Neural cell (in vitro differentiated cells): ENCODE results near the gene CCDC60. TPM values are rescaled to one million over a fixed set of nuclear protein-coding genes. Genes with fewer than 3 reads are reported as not detected.

Source experiments
- H2AFZ ChIP-seq: fragments of 200-600, 300-800 bp; sonication (generic), shearing (Covaris generic); 2 replicates; pipeline ENCODE4 v1.6.0; 2014; ENCODE audit warnings: low read depth, mild to moderate bottlenecking, antibody characterized with exemption, low read length, moderate library complexity
- H3F3A ChIP-seq: fragments of 200-600 bp; shearing (Covaris generic); 2 replicates; pipeline ENCODE4 v1.6.1; 2016; ENCODE audit warnings: mild to moderate bottlenecking, moderate library complexity, mixed read lengths, antibody characterized with exemption, low read length; ENCODE audit not compliant: insufficient read depth, poor library complexity, severe bottlenecking
- H3K27ac ChIP-seq: fragments of 200-600, 300-800 bp; sonication (generic), shearing (Covaris generic); 2 replicates; pipeline ENCODE4 v1.5.1; 2014; ENCODE audit warnings: mild to moderate bottlenecking, low read length, moderate library complexity
- H3K27me3 ChIP-seq: fragments of 300-800, 200-600 bp; sonication (generic), shearing (Covaris generic); 2 replicates; pipeline ENCODE4 v1.6.0; 2014; ENCODE audit warnings: mild to moderate bottlenecking, low read depth, low read length, moderate library complexity; ENCODE audit not compliant: insufficient read depth
- H3K36me3 ChIP-seq: fragments of 300-800, 200-600 bp; sonication (generic), shearing (Covaris generic); 2 replicates; pipeline ENCODE4 v1.5.1; 2014; ENCODE audit warnings: mild to moderate bottlenecking, antibody characterized with exemption, low read length, moderate library complexity; ENCODE audit not compliant: insufficient read depth
- H3K4me2 ChIP-seq: fragments of 300-800, 200-600 bp; sonication (generic), shearing (Covaris generic); 2 replicates; pipeline ENCODE4 v1.6.0; 2014; ENCODE audit warnings: mild to moderate bottlenecking, low read length
- H3K4me3 ChIP-seq: fragments of 300-800, 200-600 bp; sonication (generic), shearing (Covaris generic); 2 replicates; pipeline ENCODE4 v1.5.1; 2014; ENCODE audit warnings: mild to moderate bottlenecking, low read length, moderate library complexity
- H3K79me2 ChIP-seq: fragments of 200-600 bp; shearing (Covaris generic); replicated peaks from 2 replicates; pipeline ENCODE4 v1.6.0; 2014; ENCODE audit warnings: mild to moderate bottlenecking, low read length, moderate library complexity; ENCODE audit not compliant: insufficient read depth
- H3K9ac ChIP-seq: fragments of 300-800, 200-600 bp; sonication (generic), shearing (Covaris generic); 2 replicates; pipeline ENCODE4 v1.6.1; 2016; ENCODE audit warnings: mild to moderate bottlenecking, low read length, mixed read lengths
- H3K9me2 ChIP-seq: fragments of 200-600 bp; shearing (Covaris generic); 2 replicates; pipeline ENCODE4 v1.6.1; 2016; ENCODE audit warnings: mild to moderate bottlenecking, low read length, mixed read lengths; ENCODE audit not compliant: insufficient read depth
- H3K9me3 ChIP-seq: fragments of 200-600, 300-800 bp; sonication (generic), shearing (Covaris generic); 2 replicates; pipeline ENCODE4 v1.6.1; 2016; ENCODE audit warnings: mild to moderate bottlenecking, mixed run types, low read length, moderate library complexity, mixed read lengths
- H4K20me1 ChIP-seq: fragments of 200-600 bp; shearing (Covaris generic); 2 replicates; pipeline ENCODE4 v1.6.1; 2016; ENCODE audit warnings: mild to moderate bottlenecking, mixed run types; ENCODE audit not compliant: insufficient read depth
- EZH2 ChIP-seq: fragments of 200-600, 300-800 bp; shearing (Covaris generic), sonication (generic); IDR thresholded peaks from 2 replicates; pipeline ENCODE4 v1.6.1; 2014; ENCODE audit warnings: antibody characterized with exemption, low read length, borderline replicate concordance, mild to moderate bottlenecking; ENCODE audit not compliant: insufficient read depth, poor library complexity, severe bottlenecking
- POLR2AphosphoS5 ChIP-seq: IDR thresholded peaks from 2 replicates; pipeline ENCODE4 v1.6.1; 2012
- RAD21 ChIP-seq: fragments of 450-650 bp; conservative IDR thresholded peaks from 2 replicates; pipeline ENCODE4 v1.6.1; 2014; ENCODE audit warnings: antibody characterized with exemption, mild to moderate bottlenecking, moderate library complexity
- SMC3 ChIP-seq: fragments of 450-650 bp; conservative IDR thresholded peaks from 2 replicates; pipeline ENCODE4 v1.6.1; 2014; ENCODE audit warnings: antibody characterized with exemption, mild to moderate bottlenecking, moderate library complexity; ENCODE audit not compliant: poor library complexity
- TAF1 ChIP-seq: IDR thresholded peaks from 2 replicates; pipeline ENCODE4 v1.6.1; 2012; ENCODE audit warnings: low read depth
- polyA plus RNA-seq: library from polyadenylated mRNA; depleted of rRNA; stranded (reverse); fragments of >200 nt; gene quantifications from 2 replicates; pipeline ENCODE4 v1.2.3, GENCODE V29; 2014
- TF ChIP-seq, protein P1 (sequence below): IDR thresholded peaks from 2 replicates; pipeline ENCODE4 v1.6.1; 2012; ENCODE audit warnings: borderline replicate concordance
- TF ChIP-seq, protein P2 (sequence below): fragments of 450-650 bp; IDR thresholded peaks from 2 replicates; pipeline ENCODE4 v1.5.1; 2014; ENCODE audit warnings: antibody characterized with exemption, mild to moderate bottlenecking, moderate library complexity; ENCODE audit not compliant: poor library complexity, severe bottlenecking

CCDC60 gene
- polyA plus RNA-seq, 1 donor from 2014 or later, result not detected

DNA sequence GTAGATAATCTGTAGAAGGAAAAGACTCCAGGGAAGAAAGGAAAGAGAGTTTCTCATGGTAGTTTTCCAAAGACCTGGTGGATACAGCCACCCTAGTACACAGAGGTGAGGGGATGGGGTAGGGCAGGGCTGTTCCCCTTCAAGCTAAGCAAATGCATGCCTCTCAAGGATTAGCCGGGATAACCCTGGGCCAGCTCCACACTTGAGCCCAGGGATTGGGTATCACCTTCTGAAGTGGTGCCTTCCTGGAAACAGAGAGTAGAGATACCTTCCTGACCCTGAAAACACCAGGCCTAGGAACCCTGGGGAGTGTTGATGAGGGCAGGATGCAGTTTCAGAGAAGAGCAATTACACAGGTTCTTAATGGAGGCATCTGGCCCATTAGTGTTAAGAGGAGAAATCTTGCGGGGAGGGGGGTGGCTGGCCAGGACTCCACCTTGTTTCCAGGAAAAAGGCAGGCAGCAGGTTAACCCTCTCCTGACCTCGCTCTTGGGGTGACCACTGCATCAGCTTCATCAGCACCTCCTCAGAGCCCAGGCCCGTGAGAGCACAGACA is 152.1 kb downstream of the CCDC60 start:
- H3F3A ChIP-seq, result no peaks in the 10 kb centered on the region
- no peak overlapping the region for H3K27ac ChIP-seq
- H3K4me3 ChIP-seq, result no peak overlapping the region
- TF ChIP-seq TAF1 (no peak), SMC3 (no peak), RAD21 (no peak), EZH2 (no peak)
- TF ChIP-seq, protein P1, sequence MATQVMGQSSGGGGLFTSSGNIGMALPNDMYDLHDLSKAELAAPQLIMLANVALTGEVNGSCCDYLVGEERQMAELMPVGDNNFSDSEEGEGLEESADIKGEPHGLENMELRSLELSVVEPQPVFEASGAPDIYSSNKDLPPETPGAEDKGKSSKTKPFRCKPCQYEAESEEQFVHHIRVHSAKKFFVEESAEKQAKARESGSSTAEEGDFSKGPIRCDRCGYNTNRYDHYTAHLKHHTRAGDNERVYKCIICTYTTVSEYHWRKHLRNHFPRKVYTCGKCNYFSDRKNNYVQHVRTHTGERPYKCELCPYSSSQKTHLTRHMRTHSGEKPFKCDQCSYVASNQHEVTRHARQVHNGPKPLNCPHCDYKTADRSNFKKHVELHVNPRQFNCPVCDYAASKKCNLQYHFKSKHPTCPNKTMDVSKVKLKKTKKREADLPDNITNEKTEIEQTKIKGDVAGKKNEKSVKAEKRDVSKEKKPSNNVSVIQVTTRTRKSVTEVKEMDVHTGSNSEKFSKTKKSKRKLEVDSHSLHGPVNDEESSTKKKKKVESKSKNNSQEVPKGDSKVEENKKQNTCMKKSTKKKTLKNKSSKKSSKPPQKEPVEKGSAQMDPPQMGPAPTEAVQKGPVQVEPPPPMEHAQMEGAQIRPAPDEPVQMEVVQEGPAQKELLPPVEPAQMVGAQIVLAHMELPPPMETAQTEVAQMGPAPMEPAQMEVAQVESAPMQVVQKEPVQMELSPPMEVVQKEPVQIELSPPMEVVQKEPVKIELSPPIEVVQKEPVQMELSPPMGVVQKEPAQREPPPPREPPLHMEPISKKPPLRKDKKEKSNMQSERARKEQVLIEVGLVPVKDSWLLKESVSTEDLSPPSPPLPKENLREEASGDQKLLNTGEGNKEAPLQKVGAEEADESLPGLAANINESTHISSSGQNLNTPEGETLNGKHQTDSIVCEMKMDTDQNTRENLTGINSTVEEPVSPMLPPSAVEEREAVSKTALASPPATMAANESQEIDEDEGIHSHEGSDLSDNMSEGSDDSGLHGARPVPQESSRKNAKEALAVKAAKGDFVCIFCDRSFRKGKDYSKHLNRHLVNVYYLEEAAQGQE, result no peak
- no peak overlapping the region for H2AFZ ChIP-seq
- no peaks in the 10 kb centered on the region for H3K9me2 ChIP-seq
- no peak overlapping the region for H3K9ac ChIP-seq
- no peaks in the 10 kb centered on the region for H3K36me3 ChIP-seq
- H3K79me2 ChIP-seq, result no peaks in the 10 kb centered on the region
- no peaks in the 10 kb centered on the region for H3K27me3 ChIP-seq
- no peak overlapping the region for H3K4me2 ChIP-seq
- no peaks in the 10 kb centered on the region for H3K9me3 ChIP-seq
- no peaks in the 10 kb centered on the region for H4K20me1 ChIP-seq

DNA sequence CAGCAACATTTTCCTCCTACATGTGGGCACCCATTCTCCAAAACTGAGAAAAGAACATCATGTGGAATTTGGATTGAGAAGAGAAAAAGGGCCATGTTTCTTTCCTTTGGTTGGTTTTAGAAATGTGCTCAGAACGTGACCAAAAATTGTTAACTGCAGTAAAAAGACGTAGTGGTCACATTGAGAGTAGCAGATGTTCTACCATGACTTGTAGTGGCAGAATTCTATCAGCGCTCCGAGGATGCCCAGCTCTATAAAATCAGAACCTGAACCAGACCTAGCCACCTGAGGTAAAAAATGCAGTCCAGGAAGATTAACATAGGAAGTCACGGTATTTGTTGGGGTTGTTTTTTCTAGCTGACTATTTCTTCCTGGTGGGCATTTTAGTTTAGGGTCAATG is 157.3 kb downstream of the CCDC60 start:
- TF ChIP-seq EZH2 (no peak), POLR2AphosphoS5 (no peak)
- TF ChIP-seq, protein P1, result no peak
- TF ChIP-seq, protein P2, sequence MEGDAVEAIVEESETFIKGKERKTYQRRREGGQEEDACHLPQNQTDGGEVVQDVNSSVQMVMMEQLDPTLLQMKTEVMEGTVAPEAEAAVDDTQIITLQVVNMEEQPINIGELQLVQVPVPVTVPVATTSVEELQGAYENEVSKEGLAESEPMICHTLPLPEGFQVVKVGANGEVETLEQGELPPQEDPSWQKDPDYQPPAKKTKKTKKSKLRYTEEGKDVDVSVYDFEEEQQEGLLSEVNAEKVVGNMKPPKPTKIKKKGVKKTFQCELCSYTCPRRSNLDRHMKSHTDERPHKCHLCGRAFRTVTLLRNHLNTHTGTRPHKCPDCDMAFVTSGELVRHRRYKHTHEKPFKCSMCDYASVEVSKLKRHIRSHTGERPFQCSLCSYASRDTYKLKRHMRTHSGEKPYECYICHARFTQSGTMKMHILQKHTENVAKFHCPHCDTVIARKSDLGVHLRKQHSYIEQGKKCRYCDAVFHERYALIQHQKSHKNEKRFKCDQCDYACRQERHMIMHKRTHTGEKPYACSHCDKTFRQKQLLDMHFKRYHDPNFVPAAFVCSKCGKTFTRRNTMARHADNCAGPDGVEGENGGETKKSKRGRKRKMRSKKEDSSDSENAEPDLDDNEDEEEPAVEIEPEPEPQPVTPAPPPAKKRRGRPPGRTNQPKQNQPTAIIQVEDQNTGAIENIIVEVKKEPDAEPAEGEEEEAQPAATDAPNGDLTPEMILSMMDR, result no peak
- Histone ChIP-seq H3F3A (no peaks in the 10 kb centered on the region), H3K9ac (no peak overlapping the region), H3K79me2 (no peaks in the 10 kb centered on the region), H3K9me2 (no peaks in the 10 kb centered on the region), H3K27ac (no peak overlapping the region), H3K27me3 (no peaks in the 10 kb centered on the region), H3K9me3 (no peaks in the 10 kb centered on the region), H3K4me2 (no peak overlapping the region), H3K36me3 (no peaks in the 10 kb centered on the region), H3K4me3 (no peak overlapping the region), H2AFZ (no peak overlapping the region), H4K20me1 (no peaks in the 10 kb centered on the region)
